GM12892 (cell line): ENCODE measurements around the gene ATXN8OS.

Source experiments
- POLR2A ChIP-seq: IDR thresholded peaks from 2 replicates; pipeline ENCODE4 v1.6.1; 2011; ENCODE audit warnings: low read depth, low read length, control low read depth
- POLR2AphosphoS5 ChIP-seq: IDR thresholded peaks from 2 replicates; pipeline ENCODE4 v1.6.1; 2011; ENCODE audit warnings: low read depth, low read length, control low read depth

GRCh38 chr13:70098669-70099068, 9.0 kb upstream of the ATXN8OS start:
- TF ChIP-seq POLR2A (no peak), POLR2AphosphoS5 (no peak)
